GM19043 (cell line): Measurements from ENCODE around the gene B4GALT1.

Source experiments
- ATAC-seq: cut with Tn5 transposase; IDR thresholded peaks from one replicate; pipeline ENCODE4 v1.9.1; 2021; ENCODE audit warnings: low read depth; ENCODE audit not compliant: unreplicated experiment

Gene B4GALT1

DNA sequence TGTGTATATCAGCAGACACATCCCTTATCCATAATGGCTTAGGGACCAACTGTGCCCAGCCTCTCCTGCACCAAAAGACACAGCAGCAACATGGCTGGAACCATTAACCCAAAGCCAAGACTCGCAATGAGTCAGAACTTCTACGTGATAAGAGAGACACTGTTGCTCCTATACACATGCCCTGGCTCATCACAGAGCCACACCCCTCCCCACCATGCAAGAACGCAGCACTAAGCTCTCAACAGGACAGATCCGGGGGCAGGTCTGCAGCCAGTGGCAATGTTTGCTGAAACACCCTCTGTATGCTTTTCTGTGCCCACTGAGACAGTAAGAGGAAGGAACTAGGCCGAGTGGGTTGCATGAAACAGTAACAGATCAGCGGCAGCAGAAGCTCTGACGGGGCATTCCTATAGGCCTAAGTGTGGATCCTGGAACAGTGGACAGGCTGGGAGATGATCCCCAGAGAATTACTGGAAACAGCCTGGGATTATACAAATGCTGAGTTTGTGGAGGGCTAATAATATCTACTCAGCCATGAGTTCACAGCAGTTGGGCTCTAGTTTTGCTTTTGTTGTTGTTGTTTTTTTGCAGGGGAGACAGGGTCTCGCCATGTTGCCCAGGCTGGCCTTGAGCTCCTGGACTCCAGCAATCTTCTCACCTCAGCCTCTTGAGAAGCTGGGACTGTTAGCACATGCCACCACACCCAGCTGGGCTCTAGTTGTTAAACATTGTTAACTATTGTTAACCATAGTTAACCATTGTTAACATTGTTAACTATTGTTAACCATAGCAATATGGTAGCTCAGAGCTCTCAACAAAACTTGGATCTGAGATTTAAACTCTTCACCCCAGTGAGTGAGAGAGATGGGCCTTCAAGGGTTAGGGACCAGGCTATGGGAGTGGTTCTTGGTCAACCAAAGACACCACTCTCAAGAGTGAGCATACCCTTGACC, 41.0 kb downstream of the B4GALT1 start:
- no peak for ATAC-seq

DNA sequence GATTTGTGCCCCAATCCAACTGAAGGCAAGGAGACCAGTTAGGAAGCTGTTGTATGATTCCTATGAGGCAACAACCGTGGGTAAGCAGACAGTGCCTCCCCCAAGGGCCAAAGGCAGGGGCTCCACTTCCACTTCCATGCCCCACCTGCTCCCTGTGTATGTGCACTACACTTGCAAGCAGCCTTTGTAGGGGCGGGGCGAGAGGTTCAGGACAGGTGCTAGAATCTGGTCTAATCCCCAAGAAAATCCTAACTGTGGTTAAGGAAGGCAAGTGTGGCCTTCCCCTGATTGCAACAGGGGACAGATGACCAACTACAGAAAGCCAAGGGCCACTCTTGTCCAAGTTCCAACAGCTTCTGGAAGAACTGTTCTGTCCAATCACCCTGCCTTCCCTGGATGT, 41.7 kb downstream of the B4GALT1 start:
- ATAC-seq = no peak

DNA sequence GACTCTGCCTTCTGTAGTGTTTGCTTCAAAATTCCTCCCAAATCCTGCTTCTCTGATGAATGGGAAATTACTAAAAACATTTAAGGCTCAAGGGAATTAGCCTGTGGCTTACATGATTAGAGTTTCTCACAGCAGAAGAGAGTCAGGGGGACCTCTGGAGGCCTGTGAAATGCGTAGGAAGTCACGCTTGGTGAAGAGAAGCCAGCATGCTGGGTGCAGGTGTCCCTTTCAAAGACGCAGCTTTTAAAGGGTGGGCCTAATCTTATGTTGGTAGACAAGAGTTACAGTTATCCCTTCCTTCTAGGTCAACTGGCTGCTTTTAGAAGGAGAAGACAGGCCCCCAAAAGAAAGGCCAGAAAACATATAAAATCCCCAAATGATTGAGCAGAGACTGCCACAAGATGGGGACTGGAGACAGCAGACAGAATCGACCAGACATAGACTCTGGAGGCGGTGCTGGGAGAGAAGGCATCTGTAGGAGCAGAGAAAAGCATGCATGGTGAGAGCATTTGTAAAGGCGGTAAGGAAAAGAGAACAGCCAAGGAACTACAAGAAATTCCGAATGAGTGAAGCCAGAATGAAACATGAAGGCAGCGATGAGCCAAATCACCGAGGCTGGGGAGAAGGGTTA, 42.3 kb downstream of the B4GALT1 start:
- ATAC-seq = peak; percentile 71

DNA sequence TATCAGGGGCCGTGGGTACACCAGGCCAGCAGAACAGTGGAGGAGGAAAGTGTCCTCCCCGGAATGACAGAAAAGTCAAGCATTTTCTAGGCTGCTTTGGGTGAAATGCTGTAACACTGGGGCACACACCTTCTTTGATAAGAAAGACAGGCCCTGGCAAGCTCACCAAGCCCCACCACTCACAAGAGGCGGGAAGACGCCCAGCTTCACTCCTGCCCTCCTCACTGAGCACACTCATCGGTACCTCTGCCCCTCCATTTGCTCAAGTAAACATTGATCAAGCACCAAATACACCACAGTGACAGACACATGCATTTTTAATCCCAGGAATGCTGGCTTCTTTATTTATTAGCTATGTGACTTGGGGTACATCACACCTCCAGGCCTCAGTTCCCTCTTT, 43.1 kb downstream of the B4GALT1 start:
- no peak for ATAC-seq

DNA sequence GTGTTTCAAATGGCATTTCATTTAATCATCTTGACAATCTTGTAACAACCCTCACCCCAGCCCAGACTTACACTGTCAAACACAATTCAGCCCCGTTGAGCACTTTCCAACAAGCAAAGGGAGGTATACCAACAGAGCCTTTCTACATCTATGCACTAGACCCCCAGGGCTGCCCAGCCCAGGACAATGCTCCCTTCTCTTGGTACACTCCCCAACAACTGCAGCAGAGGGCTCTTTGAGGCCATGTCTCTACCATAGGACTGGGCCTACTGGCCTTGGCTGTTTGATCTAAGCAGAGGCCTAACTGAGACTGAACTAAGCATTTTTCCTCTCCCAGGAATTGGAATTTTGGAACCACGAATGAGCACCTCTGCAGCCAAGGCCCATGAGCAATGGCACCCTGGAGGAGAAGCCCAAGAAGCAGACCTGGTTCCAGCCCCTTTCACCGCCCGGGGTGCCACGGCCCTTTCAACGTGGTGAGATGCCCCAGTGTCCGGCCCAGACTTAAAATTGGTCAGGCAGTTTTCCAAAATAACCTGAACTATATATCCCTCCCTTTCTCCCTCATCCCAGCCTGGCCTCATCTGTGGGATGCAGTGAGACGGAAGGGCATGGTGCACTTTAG, 43.6 kb downstream of the B4GALT1 start:
- no peak for ATAC-seq

DNA sequence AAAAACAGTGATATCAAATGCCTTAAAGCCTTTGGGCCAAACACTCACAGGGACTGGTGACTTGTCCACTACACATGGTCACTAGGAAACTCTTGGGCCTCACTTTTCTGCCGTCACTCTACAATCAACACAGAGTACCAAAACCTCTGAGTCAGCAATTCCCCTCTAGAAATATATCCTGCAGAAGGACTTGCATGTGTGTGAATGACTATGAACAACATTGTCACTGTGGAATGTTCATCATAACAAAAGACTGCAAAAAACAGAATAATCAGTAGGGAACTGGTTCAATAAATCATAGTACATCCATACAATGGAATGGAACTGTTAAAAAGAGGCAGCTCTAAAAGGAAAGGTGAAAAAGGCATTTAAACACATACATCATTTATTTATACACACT, 46.5 kb downstream of the B4GALT1 start:
- no peak for ATAC-seq

DNA sequence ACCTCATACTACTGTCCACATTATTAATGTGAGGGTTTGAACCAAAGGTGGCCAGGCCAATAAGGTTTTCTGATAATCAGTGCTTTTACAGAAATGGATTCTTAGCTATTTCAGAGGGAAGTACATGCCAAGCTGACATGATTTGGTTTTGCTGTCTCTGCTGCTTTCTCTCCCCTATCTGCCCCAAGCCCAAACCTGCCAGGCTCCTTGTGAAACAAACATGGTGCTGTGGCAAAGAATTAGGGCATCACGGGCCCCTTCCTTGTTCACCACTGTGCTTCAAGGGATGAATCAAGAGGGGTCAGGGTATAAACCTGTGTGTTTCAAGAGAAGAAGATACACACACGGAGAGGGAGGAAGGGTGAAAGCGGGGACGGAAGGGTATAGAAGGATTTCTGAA, 49.3 kb downstream of the B4GALT1 start:
- no peak for ATAC-seq

DNA sequence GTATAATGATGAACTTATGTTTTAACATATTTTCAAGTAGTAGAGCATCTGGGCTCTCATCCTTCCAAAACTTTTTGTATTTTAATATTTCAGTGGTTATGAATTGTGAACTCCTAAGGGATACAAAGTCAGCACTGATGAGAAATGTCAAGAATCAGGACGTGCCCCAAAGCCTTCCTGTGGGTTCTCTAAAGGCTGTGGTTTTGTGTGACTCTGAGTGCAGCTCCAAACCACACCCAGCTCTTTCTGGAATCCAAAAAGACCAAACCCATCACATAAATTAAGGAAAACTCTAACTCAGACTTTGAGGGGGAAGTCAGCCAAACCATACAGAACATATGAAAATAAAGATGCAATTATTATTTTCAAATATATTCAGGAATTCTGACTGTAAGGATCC, 49.8 kb downstream of the B4GALT1 start:
- ATAC-seq = no peak

DNA sequence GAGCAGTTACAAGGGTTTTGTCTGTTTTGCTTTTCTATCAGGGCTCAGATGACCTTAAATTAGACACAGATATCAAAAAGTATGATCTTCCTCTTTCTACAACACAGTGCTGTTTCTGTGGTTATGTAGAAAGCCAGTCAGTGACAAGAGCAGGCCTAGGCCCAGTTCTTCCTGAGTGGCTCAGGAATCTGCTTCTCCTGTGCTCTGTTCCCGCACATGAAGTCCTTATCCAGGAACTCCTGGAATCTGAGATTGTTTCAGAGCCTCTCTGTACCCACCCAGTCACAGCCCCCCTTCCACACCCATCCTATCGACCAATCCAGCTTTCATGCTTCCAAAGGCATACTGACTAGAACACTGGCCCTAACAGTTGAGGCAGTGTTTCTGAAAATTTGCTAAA, 50.3 kb downstream of the B4GALT1 start:
- ATAC-seq = peak; percentile 59

DNA sequence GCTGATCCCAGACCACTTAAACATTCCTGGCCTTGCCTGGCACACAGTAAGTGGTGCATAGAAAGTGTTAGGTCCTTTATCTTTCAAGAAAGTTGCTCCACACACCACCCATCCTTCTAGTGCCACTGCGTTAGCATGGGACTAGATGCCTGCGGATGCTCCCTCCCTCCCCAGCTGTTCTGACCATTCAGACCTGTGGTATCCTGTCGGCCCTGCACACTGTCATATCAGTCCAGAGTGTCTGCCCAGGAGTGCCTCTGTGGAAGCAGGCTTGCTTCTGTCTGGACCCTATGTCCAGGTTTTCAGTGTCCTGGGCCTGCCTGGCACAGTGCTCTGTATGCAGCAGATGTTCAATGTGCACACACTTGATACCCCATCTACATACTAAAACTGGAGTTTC, 52.4 kb downstream of the B4GALT1 start:
- ATAC-seq = no peak

DNA sequence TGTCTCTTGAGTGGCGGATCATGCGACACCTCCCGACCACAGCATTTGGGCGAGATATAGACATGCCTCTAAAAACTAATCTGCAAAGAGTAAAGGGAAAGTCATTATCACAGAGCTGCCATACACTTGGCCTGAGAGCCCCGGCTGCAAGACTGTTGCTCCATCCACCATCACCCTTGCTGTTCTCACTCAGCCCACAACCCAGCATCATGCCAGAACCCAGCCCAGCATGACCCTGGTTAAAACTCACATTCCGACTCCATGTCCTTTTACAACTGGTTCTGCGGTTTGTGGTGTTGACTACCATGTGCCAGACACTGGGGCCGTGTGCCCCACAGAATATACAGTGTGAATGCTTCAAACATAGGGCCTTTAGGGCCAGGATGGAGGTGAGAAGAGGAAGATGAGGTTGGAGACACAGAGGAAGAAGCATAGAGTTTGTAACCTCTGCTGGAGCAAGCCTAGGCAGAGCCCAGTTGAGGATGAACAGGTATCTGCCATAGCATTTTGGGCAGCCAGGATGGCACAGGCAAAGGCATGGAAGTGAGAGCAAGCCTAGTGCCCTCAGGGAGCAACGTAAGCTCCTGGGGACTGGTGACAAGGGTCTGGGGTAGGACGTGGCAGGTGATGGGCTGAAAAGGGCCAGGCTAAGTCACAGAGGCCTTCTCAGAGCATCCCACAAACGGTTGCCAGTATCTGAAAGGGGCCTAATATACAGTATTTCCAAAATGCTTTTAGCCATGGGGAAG, 53.2 kb downstream of the B4GALT1 start:
- no peak for ATAC-seq

DNA sequence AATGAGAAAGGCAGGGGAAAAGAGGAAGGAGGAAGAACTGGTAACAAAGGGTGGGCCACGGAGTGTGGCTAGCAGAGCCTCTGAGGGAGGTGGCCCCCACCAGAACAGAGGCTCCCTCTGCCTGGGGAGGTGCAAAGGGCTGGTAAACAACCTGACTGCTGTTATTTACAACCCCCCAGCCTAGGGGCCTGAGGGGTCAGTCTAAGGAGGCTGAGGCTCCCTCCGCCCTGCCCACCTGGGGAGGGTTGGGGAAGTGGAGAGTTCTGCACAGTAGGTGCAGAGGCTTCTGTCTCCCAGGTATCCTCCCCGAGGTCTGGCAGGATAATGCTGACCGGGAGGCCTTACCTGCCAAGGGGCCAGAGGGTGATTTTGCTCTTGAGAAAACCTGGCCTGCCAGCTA, 55.0 kb downstream of the B4GALT1 start:
- no peak for ATAC-seq

DNA sequence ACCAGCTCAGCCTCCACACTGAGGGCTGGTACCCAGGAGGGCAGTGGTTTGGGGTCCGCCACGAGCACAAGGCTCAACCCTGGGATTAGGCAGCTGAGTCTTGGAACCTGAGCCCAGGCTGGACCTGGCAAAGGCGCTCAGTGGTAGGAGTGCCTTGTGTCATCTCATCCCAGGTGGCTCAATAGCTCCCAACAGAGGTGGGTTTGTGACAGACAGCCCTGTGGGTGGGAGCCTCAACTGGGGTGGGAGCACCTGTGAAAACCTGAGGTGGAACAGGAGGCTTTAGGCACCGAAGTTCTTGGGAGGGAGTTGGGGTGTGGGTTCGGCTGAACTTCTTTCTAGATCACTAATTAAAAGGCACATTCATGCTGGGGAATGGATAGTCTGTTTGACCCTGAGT, 55.5 kb downstream of the B4GALT1 start:
- no peak for ATAC-seq

DNA sequence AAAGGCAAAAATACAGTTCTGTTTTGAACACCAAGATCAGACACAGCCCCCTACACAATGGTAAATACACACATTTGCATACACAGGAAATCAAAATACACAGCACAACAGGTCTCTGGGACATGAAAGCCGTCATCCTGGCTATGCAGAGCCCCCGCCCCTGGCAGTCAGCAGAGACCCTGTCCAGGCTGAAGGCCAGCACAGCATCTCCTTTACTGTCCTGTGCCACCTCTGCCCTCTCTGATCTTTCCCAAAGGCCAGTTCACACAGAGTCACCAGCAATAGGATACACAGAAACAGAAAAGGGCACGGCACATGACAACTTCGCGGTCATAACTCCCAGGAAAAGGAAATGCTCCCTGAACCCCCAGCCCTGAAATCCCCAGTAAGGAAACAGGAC, 56.5 kb downstream of the B4GALT1 start:
- no peak for ATAC-seq

DNA sequence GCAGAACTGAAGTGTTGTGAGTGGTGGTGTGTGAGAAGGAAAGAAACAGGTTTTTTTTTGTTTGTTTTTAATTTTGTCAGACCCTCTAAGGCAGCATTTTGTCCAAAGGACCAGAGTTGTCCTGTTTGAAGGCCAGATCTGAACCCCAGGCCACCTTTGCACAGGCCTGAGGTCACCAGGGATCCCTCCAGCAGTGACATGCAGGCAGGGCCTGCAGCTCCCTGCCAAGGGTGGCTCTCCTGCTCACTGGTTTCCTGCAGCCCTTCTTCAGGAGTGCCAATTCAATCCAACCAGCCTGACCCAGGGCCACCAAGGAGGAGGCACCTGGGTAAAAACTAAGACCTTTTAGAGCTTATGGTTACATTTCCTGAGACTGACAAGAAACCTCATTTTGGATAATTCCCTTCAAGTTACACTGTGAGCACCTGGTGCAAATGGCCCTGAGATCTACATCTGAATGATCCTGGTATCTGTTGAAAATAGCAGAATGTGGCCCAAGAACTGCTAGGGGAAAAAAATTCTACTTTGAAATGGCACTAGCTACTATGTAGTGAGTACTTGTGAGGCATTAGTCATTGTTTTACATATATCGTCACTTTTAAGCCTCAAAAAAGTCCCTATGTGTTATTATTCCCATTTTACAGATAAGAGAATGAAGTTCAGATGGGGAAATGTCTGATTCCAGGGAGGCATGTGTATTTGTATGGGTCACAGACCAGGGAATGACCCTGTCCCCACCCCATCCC, 57.1 kb downstream of the B4GALT1 start:
- ATAC-seq = no peak

DNA sequence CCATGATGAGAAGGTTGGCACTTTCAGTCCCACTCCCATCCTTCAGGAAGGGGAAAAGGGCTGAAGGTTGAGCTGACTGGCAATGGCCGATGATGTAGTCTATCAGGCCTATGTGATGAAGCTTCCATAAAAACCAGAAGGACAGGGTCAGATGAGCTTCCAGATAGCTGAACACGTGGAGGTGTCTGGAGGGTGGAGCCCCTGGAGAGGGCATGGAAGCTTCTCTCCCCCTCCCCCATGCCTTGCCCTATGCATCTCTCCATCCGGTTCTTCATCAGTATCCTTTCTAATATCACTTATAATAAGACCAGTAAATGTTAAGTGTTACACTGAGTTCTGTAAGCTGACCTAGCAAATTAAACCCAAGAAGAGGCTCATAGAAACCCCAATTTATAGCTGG, 58.0 kb downstream of the B4GALT1 start:
- ATAC-seq = no peak

DNA sequence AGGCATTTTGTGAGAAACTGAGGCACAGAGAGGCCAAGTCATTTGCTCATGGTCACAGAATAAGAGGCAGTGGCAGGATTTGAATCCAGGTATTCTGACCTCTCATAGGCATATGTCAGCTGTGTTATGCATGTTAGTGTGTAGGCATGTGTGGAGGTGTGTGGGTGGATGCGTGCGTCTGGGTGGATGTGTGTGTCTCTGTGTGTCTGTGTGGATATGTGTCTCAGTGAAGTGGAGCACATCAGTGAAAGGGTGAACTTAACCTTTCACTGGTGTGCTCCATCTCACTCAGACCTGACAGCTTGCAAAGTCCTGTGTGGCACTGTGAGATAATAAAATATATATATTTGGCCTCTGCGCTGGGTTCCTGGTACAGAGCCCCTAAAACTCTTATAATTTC, 58.7 kb downstream of the B4GALT1 start:
- no peak for ATAC-seq

DNA sequence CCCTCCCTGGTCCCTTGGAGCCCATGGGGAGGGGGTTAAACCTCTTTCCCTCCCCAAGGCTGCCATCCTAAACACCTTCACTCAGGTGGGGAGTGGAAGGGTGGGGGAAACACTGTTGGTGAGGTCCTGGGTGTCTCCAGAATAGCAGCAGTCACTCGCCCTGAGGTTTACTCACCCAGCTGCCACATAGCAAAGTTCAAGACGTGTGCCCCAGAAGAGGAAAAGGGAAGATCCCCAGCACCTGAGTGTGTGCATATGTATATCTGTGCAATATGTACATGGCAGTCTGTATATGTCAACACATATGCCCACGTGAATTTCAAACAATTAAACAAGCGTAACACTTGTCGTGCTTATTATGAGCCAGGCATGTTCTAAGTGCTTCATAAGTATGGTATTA, 59.4 kb downstream of the B4GALT1 start:
- no peak for ATAC-seq

DNA sequence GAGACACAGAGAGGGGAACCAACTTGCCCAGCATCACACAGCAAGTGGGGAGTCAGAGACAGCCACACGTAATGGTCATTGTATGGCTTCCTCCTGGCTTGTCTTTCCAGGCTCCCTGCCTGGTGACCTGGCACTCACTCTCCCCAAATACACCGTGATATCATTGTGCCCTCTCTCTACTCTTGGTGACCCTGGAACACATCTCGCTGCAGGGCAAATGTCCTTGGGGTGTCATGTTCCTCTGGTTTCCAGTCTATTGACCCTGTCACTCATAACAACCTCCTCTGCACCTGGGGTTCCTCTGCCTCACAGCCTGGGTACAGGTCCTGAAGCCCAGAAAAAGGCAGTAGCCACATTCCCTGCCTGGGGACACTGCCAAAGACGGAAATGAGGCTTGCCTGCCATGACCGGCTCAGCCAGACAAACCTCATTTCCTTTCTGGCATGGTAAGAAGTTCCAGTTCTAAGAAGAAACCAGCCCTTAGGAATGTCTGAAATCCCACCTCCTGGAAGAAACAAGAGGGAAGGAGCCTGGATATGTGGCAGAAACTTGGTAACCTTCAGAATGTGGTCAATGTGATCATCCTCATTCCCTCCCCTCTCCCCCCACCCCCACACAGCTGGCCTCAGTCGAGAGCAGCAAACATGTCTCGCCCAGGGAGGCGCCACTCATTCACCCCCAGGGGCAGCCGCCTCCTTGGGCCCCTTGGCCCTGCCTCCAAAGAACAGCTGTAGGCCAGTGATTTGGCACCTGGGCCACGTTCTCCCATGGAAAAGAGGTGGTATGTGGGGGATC, 60.1 kb downstream of the B4GALT1 start:
- no peak for ATAC-seq
